ENCODE data around the gene CEP170B.
"Not testable (repeated sequence)": the region's sequence is repeated elsewhere in the genome, so short reads cannot be mapped to it uniquely, and the experiment has no call there.

Gene CEP170B

GRCh38 chr14:104937694-104938365 is 72.8 kb downstream of the CEP170B start:
- Mint-ChIP-seq H3K4me3 (no peak overlapping the region), H3K36me3 (ENCODE audit: insufficient read depth) (peaks cover 4% of the 10 kb centered on the region), H3K27ac (ENCODE audit: low read depth) (no peak overlapping the region), H3K4me1 (peaks cover 5% of the 10 kb centered on the region), H3K27me3 (peaks cover 40% of the 10 kb centered on the region), H3K9me3 (no peaks in the 10 kb centered on the region)
- ATAC-seq (replicated peaks; ENCODE audit: extremely low read depth, poor library complexity, severe bottlenecking) (no peak), DNase-seq (ENCODE audit: low spot score in 2 of 2) (no peak)

- Mint-ChIP-seq H3K9me3 (no peaks in the 10 kb centered on the region), H3K36me3 (ENCODE audit: insufficient read depth) (peaks cover 2% of the 10 kb centered on the region), H3K27me3 (peaks cover 40% of the 10 kb centered on the region), H3K27ac (ENCODE audit: low read depth) (no peak overlapping the region), H3K4me3 (no peak overlapping the region), H3K4me1 (peaks cover 5% of the 10 kb centered on the region)
- ATAC-seq (replicated peaks; ENCODE audit: extremely low read depth, poor library complexity, severe bottlenecking) (no peak), DNase-seq (ENCODE audit: low spot score in 2 of 2) (no peak)
These were observed 73.4 kb downstream of the CEP170B start for GRCh38 chr14:104938436-104938835.

- DNase-seq (ENCODE audit: low spot score in 2 of 2) (no peak), ATAC-seq (replicated peaks; ENCODE audit: extremely low read depth, poor library complexity, severe bottlenecking) (no peak)
- Mint-ChIP-seq H3K27ac (ENCODE audit: low read depth) (no peak overlapping the region), H3K9me3 (no peaks in the 10 kb centered on the region), H3K4me1 (peaks cover 5% of the 10 kb centered on the region), H3K36me3 (ENCODE audit: insufficient read depth) (peaks cover 2% of the 10 kb centered on the region), H3K4me3 (no peak overlapping the region), H3K27me3 (peaks cover 40% of the 10 kb centered on the region)
These were observed 73.9 kb downstream of the CEP170B start for GRCh38 chr14:104938960-104939359.

GRCh38 chr14:104939666-104940410 is 74.8 kb downstream of the CEP170B start:
- no peak overlapping the region for H3K4me3 Mint-ChIP-seq
- ATAC-seq (replicated peaks; ENCODE audit: extremely low read depth, poor library complexity, severe bottlenecking) (no peak), DNase-seq (ENCODE audit: low spot score in 2 of 2) (no peak)
- H3K27ac Mint-ChIP-seq (ENCODE audit: low read depth), result no peak overlapping the region
- H3K9me3 Mint-ChIP-seq, result no peaks in the 10 kb centered on the region
- peaks cover 32% of the 10 kb centered on the region for H3K27me3 Mint-ChIP-seq
- H3K4me1 Mint-ChIP-seq, result no peaks in the 10 kb centered on the region
- no peaks in the 10 kb centered on the region for H3K36me3 Mint-ChIP-seq (ENCODE audit: insufficient read depth)

GRCh38 chr14:104940526-104941150 is 75.6 kb downstream of the CEP170B start:
- Mint-ChIP-seq H3K4me3 (no peak overlapping the region), H3K27me3 (peaks cover 25% of the 10 kb centered on the region), H3K36me3 (ENCODE audit: insufficient read depth) (no peaks in the 10 kb centered on the region), H3K27ac (ENCODE audit: low read depth) (no peak overlapping the region), H3K9me3 (no peaks in the 10 kb centered on the region), H3K4me1 (no peaks in the 10 kb centered on the region)
- DNase-seq (ENCODE audit: low spot score in 2 of 2) (no peak), ATAC-seq (replicated peaks; ENCODE audit: extremely low read depth, poor library complexity, severe bottlenecking) (no peak)

- H3K36me3 Mint-ChIP-seq (ENCODE audit: insufficient read depth), result no peaks in the 10 kb centered on the region
- no peak for ATAC-seq (replicated peaks; ENCODE audit: extremely low read depth, poor library complexity, severe bottlenecking)
- peaks cover 25% of the 10 kb centered on the region for H3K27me3 Mint-ChIP-seq
- no peak overlapping the region for H3K27ac Mint-ChIP-seq (ENCODE audit: low read depth)
- no peak for DNase-seq (ENCODE audit: low spot score in 2 of 2)
- no peaks in the 10 kb centered on the region for H3K9me3 Mint-ChIP-seq
- H3K4me3 Mint-ChIP-seq, result no peak overlapping the region
- H3K4me1 Mint-ChIP-seq, result no peaks in the 10 kb centered on the region
These were observed 76.7 kb downstream of the CEP170B start for GRCh38 chr14:104941508-104942365.

- H3K4me1 Mint-ChIP-seq, result no peaks in the 10 kb centered on the region
- H3K4me3 Mint-ChIP-seq, result no peak overlapping the region
- DNase-seq (ENCODE audit: low spot score in 2 of 2), result no peak
- no peaks in the 10 kb centered on the region for H3K36me3 Mint-ChIP-seq (ENCODE audit: insufficient read depth)
- peaks cover 25% of the 10 kb centered on the region for H3K27me3 Mint-ChIP-seq
- no peak for ATAC-seq (replicated peaks; ENCODE audit: extremely low read depth, poor library complexity, severe bottlenecking)
- no peaks in the 10 kb centered on the region for H3K9me3 Mint-ChIP-seq
- no peak overlapping the region for H3K27ac Mint-ChIP-seq (ENCODE audit: low read depth)
These were observed 77.5 kb downstream of the CEP170B start for GRCh38 chr14:104942586-104942985.

GRCh38 chr14:104943216-104944015 is 78.3 kb downstream of the CEP170B start:
- not testable (repeated sequence) for H3K36me3 Mint-ChIP-seq (ENCODE audit: insufficient read depth); DNase-seq (ENCODE audit: low spot score in 2 of 2); H3K9me3 Mint-ChIP-seq; ATAC-seq (replicated peaks; ENCODE audit: extremely low read depth, poor library complexity, severe bottlenecking); H3K4me1 Mint-ChIP-seq; H3K4me3 Mint-ChIP-seq; H3K27ac Mint-ChIP-seq (ENCODE audit: low read depth)
- peaks cover 21% of the 10 kb centered on the region for H3K27me3 Mint-ChIP-seq

- H3K27me3 Mint-ChIP-seq, result peaks cover 16% of the 10 kb centered on the region
- not testable (repeated sequence) for H3K4me1 Mint-ChIP-seq; H3K9me3 Mint-ChIP-seq; DNase-seq (ENCODE audit: low spot score in 2 of 2); ATAC-seq (replicated peaks; ENCODE audit: extremely low read depth, poor library complexity, severe bottlenecking); H3K27ac Mint-ChIP-seq (ENCODE audit: low read depth); H3K36me3 Mint-ChIP-seq (ENCODE audit: insufficient read depth); H3K4me3 Mint-ChIP-seq
These were observed 78.9 kb downstream of the CEP170B start for GRCh38 chr14:104944016-104944308.

GRCh38 chr14:104944436-104945205 is 79.6 kb downstream of the CEP170B start:
- ATAC-seq (replicated peaks; ENCODE audit: extremely low read depth, poor library complexity, severe bottlenecking); DNase-seq (ENCODE audit: low spot score in 2 of 2); H3K27ac Mint-ChIP-seq (ENCODE audit: low read depth); H3K4me3 Mint-ChIP-seq; H3K36me3 Mint-ChIP-seq (ENCODE audit: insufficient read depth); H3K4me1 Mint-ChIP-seq; H3K9me3 Mint-ChIP-seq: not testable (repeated sequence)
- peaks cover 15% of the 10 kb centered on the region for H3K27me3 Mint-ChIP-seq

- not testable (repeated sequence) for H3K36me3 Mint-ChIP-seq (ENCODE audit: insufficient read depth); H3K4me3 Mint-ChIP-seq; H3K9me3 Mint-ChIP-seq; ATAC-seq (replicated peaks; ENCODE audit: extremely low read depth, poor library complexity, severe bottlenecking); H3K4me1 Mint-ChIP-seq; H3K27me3 Mint-ChIP-seq; H3K27ac Mint-ChIP-seq (ENCODE audit: low read depth); DNase-seq (ENCODE audit: low spot score in 2 of 2)
These were observed 80.2 kb downstream of the CEP170B start for GRCh38 chr14:104945266-104945665.
